DMS 273 (cell line): Measurements from ENCODE around the gene TIMM10B.

Experiments used
- DNase-seq: peaks from one replicate; lab custom pipeline; 2025; ENCODE audit not compliant: unreplicated experiment; lab: John Stamatoyannopoulos, UW

Gene TIMM10B

GRCh38 chr11:6469599-6469998 is 11.7 kb upstream of the TIMM10B start:
- DNase-seq: no peak

- no peak for DNase-seq
Measured at GRCh38 chr11:6472934-6473333, 8.4 kb upstream of the TIMM10B start.

GRCh38 chr11:6473451-6474412 is 7.6 kb upstream of the TIMM10B start, which contains the start of gene TRIM3:
TSS of gene TRIM3 (minus strand) at chr11:6473941. CDS start at chr11:6465695, 8,246 bp downstream.
- DNase-seq: peak; percentile 88

GRCh38 chr11:6474413-6474792 is 6.9 kb upstream of the TIMM10B start:
- DNase-seq: no peak

GRCh38 chr11:6474806-6475500 is 6.3 kb upstream of the TIMM10B start:
- peak; percentile 31 for DNase-seq

GRCh38 chr11:6475936-6476335 is 5.4 kb upstream of the TIMM10B start:
- DNase-seq: peak; percentile 28

- DNase-seq: no peak
Measured at GRCh38 chr11:6476571-6476970, 4.7 kb upstream of the TIMM10B start.

- DNase-seq: no peak
Measured at GRCh38 chr11:6480299-6480914, 894 bp upstream of the TIMM10B start.

GRCh38 chr11:6481924-6482275 is 599 bp downstream of the TIMM10B start:
- peak; percentile 42 for DNase-seq

- no peak for DNase-seq
Measured at GRCh38 chr11:6482441-6482840, 1.1 kb downstream of the TIMM10B start.

- no peak for DNase-seq
Measured at GRCh38 chr11:6483015-6483414, 1.7 kb downstream of the TIMM10B start.

- DNase-seq: no peak
Measured at GRCh38 chr11:6485661-6486060, 4.4 kb downstream of the TIMM10B start.

GRCh38 chr11:6486256-6486655 is 5.0 kb downstream of the TIMM10B start:
- no peak for DNase-seq

- no peak for DNase-seq
Measured at GRCh38 chr11:6486938-6487337, 5.6 kb downstream of the TIMM10B start.

GRCh38 chr11:6488342-6488741 is 7.0 kb downstream of the TIMM10B start:
- DNase-seq: no peak

GRCh38 chr11:6488821-6489220 is 7.5 kb downstream of the TIMM10B start:
- no peak for DNase-seq

- no peak for DNase-seq
Measured at GRCh38 chr11:6489306-6489705, 8.0 kb downstream of the TIMM10B start.

GRCh38 chr11:6497069-6497839 is 16.0 kb downstream of the TIMM10B start, which contains the start of gene DNHD1:
TSS of gene DNHD1 (plus strand) at chr11:6497280. CDS start at chr11:6498216, 936 bp downstream.
- no peak for DNase-seq

- DNase-seq: no peak
Measured at GRCh38 chr11:6498121-6498520, 16.8 kb downstream of the TIMM10B start.

- DNase-seq: no peak
Measured at GRCh38 chr11:6498544-6498943, 17.2 kb downstream of the TIMM10B start.

- DNase-seq: no peak
Measured at GRCh38 chr11:6502382-6502781, 21.1 kb downstream of the TIMM10B start.
